Epithelial cell of prostate (primary cell): ENCODE data around the gene TNS3.
A peak's percentile ranks its signal among the peaks of the same experiment; 100 is the strongest.

Experiments
- DNase-seq: peaks from one replicate; pipeline ENCODE4 v3.0.0-alpha.2; 2011; ENCODE audit warnings: low read depth, low spot score
- H3K27ac ChIP-seq: fragments of 450-650 bp; 2 replicates; pipeline ENCODE4 v1.5.1; 2017; ENCODE audit warnings: mild to moderate bottlenecking

TNS3 gene

DNA sequence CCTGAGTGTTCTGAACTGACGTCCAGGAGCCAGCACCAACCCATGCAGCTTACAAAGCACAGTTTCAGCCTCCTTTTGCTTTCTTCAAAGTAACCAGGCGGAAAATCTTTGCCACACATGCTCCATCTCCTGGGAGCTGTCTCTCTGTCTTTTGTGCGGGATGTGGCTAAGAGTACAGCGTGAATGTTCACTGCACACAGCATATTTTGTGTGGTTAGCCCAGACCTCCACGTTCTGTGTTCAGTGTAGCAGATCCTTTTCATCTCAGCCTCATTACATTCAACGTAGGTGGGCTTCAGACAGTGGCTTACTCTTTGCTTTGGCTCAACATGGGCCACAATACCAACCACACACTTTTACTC, 200.8 kb downstream of the TNS3 start:
- H3K27ac ChIP-seq = no peak overlapping the region
- DNase-seq = no peak

DNA sequence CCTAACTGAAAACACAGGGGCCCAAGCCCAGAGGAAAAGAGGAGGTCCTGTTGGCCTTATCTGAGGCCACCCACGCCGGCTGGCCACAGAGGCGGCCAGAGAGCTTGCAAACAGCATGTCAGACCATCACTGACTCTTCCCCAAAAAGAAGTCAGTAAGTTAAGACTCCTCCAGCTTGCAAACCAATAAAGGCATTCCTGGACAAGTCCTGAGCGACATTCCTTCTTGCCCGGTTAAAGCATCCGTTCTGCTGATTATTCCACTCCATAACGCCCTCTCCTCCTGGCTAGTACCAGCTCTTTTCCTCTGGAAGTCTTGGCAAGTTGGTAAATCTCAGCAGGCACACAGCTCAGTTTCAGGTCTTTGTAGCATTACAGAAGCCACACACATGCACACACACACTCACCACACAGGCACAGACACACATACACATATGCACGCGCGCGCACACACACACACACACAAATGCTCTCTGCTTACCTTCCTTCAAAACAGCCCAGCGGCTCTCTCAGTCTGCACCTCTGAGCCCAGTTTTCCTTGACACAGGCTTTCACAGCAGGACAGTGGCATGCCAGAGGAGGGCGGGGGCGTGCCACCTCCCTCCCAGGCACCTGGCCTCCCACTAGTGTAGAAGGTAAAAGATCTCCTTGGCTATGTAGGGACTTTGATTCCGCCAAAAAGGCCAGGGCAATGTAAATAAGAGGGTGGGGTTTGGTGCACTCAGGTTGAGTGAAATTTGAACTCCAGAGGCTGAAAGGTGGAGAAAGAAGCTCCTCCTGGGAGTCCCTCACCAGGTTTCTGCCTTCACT, 201.4 kb downstream of the TNS3 start:
- peak overlapping the region; percentile 13 for H3K27ac ChIP-seq
- DNase-seq = no peak

DNA sequence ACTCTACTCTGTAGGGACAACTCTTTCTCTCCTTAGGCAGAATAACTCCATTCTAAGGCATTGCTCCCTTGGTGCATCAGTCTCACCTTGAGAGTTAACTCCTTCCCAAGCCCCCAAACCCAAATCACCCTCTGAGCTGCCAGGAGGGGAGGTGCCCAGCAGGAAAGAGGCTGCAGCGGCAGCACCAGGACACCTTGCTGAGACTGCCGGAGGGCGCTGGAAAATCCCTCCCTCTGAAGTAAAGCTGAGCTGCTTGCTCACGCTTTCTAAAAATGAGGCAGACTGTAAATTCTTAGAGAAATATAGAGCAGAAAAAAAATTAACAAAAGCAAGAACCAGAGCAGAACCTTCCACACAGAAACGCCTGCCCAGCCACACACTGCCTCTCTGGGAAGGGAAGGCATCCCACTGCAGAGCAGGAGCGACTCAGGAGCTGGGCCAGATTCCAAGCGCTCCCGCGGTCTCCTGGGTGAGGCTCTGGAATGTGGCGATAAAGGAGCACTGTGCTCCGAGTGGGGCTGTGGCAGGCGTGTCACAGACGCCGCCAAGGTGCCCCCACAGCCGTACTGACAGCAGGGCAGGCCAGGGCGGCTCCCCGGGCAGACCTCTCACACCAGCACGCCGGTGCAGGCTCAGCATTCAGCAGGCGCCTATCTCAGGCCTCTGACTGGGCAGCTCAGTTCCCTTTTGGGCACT, 202.1 kb downstream of the TNS3 start:
- H3K27ac ChIP-seq = peak overlapping the region; percentile 13
- DNase-seq = no peak

DNA sequence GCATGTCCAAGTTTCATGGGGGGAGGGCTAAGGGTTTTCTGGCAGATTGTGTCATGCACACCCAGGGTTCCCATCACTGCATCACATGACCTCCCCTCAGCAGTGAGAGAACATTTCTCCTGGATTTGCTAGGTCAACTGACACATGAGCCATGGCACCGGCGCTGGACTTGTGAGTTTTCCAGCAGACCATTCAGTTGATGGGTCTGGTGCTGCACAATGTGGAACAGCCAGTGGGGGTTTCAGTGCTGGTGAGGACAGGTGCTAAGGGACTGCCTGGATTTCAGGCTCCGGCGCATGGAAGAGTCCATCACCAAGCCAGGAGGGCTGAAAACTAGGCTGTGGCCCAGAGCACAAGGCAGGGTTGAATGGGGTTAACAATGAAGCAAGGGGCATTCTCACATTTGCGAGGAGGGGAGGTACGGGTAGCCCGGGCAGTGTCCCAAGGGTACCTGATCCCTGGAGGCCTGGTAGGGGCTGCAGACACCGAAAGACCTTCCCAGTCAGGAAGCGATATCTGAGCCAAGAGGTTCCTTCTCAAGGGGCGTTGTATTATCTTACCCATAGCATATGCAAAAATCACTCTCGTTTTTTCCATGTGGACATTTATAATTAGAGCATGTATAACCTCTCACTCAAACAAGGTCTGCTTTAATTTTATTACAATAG, 203.0 kb downstream of the TNS3 start:
- H3K27ac ChIP-seq = no peak overlapping the region
- no peak for DNase-seq

DNA sequence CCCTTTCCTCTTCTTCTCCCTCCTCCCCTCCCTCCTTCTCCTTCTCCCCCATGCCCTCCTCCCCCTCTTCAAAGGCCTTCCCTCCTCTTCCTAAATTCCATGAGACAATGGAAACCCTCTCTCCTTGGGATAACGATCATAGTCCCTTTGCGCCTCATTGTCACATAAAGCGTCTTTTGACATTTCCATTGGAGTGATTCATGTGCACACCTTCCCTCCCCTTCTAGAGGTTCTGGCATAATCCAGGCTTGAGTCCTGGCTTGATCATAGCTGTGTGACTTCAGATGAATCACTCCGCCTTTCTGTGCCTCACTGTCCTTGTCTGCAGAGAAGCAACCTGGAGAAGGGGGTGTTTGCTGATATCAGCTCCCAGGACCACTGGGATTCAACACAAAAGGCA, 204.2 kb downstream of the TNS3 start:
- H3K27ac ChIP-seq = no peak overlapping the region
- no peak for DNase-seq

DNA sequence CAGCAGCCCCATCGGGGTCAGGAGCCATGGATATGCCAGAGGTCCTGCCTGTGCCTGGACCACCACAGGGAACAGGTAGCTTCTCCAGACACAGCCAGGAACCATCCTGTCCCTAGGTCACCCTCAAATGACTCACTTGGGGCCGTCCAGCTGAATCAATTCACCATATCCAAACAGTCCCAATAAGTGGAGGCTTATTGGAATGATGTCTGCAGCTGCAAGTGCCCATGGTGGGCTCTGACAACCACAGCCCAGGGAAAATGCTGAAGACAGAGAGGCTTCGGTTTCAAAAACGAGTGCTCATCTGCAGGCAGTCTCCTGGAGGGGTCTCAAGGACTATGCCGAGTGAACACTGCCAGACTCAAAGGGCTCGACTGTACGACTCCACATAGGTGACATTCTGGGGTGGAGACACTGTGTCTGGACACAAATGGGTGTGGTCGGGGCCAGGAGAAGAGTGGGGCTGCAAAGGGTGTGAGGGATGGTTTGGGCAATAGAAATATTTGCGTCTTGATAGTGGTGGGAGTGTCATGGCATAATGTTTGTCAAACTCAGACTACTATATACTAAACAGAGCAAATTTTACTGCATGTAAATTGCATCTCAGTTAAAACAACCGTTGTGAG, 204.8 kb downstream of the TNS3 start:
- no peak overlapping the region for H3K27ac ChIP-seq
- DNase-seq = no peak

DNA sequence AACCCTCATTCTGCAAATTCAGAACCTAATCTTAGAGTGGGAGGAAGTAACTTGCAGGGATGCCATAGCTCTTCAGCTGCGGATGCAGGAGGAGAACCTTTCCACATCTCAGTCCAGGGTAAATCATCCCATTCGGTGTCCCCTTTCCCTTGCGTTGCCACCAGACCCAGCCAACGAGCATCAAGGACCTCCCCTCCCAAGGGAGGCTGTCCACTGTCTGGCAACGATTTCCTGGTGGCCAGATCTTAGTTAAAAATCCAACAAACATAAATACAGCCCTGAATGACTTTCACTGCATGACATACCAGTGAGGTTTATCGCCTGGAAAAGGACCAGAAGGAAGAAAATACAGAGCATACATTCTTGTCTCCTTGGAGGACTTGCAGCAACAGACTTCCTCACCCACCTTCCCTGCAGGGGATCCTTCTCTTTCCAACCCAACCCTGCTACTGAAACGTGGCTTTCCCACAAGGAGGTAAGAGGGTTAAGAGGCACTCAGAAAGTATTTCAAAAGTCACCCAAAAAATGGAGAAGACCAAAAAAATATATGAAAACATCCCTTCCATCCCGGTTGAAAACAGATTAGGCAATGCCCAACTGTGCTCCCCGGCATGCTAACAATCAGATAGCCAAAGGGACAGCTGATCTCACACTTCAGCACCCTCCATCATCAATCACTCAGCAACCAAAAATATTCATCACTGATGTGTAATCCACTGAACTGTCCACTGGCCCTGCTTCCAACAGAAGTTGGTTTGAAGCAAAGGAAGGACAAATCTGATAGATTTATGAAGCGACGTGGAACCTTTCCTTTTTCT, 206.6 kb downstream of the TNS3 start:
- H3K27ac ChIP-seq = no peak overlapping the region
- no peak for DNase-seq

DNA sequence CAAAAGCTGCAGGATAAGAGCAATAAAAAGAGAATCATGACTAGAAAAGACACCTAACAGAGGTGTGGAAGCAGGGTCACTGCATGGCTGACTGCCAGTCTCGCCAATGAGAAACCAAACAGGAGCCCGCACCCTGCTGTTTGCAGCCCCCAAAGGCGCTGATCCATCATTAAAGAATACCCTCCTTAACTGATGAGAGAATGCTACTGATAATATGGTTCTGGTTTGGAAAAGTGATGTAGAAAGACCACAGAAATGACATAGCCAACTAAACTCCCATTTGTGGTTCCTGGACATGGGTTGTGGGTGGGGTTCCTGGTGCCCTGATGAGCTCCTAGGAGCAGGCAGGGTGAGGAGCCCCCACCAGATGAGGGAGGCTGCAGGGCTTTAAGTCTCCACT, 207.4 kb downstream of the TNS3 start:
- DNase-seq = no peak
- H3K27ac ChIP-seq = no peak overlapping the region

DNA sequence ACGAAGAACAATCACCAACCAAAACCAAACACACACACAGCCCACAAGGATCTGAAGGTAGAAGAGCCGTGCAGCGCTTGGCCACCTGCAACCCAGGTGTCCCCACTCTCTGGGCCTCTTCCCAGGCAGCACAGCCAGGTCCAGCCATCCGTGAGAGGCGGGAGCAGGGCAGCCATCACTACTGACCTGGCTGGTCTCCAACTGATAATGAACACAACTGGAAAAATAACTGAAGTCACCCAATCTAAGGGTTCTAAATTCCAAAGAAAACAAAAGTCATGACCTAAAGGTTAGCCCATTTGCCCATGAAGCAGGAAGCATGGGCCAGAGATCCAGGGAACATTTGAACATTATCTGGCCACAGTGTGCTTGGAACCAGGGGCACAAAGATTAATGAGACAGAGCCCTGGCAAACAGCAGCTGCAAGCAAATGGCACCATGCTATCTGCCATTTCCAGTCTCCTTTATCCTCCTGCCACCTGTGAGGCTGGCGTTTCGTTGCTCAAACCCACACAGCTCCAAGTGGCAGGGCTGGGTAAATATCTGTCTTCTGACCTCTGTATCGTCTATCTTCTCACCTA, 207.9 kb downstream of the TNS3 start:
- H3K27ac ChIP-seq = no peak overlapping the region
- DNase-seq = no peak

DNA sequence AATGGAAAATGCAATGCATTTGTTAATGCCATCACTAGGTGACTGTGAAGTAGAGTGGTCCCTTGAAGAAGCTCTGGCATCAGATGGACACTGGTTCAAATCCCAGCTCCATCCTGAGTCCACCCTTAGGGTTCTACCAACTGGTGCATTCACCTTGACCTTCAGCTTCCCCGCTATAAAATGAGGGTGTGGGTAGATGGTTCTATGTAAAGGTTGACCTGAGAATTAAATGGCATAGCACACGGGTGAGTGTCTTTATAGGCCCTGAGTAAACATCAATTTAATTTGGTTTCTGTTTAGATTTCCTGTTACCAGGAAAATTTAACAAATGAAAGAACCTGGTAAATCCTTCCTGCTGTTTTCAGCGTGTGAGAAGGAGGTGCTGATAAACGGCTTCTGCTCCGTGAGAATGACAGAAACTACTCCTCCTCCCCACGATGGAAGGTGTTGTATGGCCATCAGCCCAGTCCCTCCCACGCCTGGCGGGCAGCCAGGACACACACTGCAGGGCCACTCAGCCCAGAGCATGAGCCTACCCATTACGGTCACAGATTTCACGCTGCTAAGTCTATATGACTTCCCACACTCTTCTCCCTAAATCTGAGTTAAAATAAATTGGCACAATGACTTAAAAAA, 210.1 kb downstream of the TNS3 start:
- H3K27ac ChIP-seq = no peak overlapping the region

DNA sequence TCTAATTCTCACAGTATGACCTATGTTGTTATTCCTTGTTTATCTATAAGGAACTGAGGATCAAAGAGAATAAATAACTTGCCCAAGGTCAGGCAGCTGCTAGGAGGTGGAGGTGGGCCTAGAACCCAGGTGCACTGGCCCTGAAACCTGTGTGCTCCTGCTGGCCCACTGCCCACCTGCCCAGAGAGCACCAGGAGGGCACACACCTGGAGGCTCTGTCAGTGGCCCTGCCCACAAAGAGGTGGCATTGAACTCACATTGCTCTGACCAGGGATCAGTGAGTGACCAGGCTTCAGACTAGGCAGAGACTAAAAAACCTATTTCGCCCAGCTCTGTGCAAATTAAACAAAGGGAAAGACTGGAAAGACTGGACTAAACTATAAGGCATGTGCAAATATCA, 210.6 kb downstream of the TNS3 start:
- DNase-seq = no peak

More for the DNA sequence above, 210.1 kb downstream of the TNS3 start:
- DNase-seq = peak; percentile 52

DNA sequence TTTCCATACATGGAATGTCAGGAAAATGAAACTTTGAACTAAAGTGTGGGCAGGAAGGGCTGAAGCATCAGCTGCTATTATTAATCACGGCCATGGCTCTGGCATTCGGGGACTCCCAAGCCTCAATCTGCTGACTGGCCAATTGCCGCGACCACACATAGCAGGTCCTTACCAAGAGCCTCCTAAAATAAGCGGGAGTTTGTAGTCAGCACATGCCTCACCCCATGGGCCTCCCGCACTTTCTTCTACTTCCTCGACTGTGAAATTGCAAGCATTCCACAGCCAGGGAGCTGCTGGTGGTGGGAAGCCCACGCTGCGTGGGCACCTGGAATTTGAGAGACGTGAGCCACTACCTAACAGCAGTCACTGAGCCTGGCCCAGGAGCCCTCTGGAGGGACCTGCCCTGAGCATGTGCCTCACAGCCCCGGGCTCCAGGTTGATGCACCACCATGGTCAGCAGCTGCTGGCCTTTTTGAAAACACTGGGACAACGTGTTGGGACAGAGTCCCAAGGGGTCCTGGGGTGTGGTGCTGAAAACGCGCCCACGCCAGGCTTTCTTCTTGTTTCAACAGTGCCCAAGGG, 211.4 kb downstream of the TNS3 start:
- no peak overlapping the region for H3K27ac ChIP-seq
- DNase-seq = no peak

More for the DNA sequence above, 210.6 kb downstream of the TNS3 start:
- H3K27ac ChIP-seq = no peak overlapping the region

DNA sequence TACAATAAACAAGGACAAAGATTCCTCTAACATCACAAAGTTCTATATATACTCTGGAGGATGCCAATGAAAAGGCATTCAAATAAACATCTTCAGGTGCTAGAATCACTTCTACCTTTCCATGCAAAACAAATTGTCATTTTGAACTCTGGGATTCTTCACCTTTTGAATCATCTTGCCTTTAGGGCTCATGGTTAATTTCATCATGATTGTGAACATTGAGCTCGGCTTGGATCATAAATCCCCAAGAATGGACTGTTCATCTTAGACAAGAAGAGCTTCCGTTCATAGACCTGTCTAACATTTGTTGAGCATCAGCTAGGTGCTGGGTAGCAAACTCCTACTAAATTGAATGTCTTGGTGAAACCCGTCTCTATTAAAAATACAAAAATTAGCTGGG, 212.2 kb downstream of the TNS3 start:
- no peak for DNase-seq
- H3K27ac ChIP-seq = no peak overlapping the region

DNA sequence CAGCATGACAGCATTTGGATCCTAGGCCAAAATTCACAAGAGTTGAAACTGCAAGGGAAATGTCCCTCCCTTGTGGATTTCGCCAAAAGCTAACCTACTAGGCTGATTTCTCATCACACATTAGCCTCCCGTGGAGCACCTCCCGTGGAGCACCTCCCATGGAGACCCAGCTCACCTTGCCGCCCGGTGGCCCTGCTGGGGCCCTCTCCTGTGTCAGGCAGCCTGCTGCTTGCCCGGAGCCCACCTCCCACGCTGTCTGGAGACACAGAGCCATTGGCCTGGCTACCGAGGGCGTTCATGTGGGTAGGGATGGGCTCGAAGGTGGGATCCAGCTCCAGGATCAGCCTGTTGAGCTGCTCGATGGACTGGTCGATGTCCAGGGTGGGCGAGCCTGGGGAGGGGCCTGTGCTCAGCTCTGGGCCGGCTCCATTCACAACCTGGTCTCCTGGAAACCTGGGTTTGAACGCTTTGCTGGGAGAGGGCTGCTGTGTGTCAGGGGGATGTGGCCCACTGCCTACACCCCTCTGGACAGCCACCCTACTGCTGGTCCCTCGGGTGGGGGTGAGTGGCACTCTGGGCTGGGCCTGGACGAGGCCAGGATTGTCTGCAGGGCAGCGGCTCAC, 213.6 kb downstream of the TNS3 start:
- no peak overlapping the region for H3K27ac ChIP-seq
- DNase-seq = no peak

DNA sequence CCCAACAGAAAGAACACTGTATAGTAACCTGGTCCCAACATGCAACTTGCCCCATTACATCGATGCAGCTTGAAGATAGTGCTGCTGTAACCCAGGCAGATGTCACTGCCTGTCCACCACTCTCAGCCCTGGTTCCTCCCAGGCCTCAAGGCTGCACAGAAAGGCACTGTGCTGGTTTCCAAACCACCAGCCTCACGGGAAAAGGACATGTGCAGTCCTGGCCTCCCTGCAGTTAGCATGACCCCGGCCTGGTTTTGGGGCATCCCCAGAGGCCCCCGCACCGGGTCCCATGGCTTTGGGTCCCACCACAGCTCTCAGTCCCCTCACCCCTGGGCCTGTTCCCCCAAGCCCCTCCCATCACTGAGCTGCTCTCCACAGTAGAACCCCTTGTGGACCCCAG, 214.5 kb downstream of the TNS3 start:
- no peak overlapping the region for H3K27ac ChIP-seq

DNA sequence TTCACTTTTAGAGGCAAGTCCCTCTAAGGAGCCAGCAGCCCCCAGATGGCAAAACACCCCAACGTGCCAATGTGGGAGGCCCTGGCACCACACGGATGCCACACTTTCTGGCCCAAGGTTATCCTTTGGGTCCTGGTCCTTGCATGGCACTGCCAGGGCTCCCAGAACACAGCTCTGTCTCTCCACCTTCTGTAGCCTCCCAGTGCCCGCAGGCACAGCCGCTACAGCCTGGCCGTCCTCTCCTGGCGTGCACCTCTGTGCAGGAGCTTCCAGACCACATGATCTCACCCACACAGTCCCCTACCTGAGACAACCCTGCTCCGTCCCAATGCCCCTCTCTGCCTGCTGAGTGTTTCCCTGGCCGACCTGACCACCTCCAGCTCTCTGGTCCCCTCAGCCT, 215.0 kb downstream of the TNS3 start:
- DNase-seq = no peak
- no peak overlapping the region for H3K27ac ChIP-seq

More for the DNA sequence above, 214.5 kb downstream of the TNS3 start:
- DNase-seq = no peak

DNA sequence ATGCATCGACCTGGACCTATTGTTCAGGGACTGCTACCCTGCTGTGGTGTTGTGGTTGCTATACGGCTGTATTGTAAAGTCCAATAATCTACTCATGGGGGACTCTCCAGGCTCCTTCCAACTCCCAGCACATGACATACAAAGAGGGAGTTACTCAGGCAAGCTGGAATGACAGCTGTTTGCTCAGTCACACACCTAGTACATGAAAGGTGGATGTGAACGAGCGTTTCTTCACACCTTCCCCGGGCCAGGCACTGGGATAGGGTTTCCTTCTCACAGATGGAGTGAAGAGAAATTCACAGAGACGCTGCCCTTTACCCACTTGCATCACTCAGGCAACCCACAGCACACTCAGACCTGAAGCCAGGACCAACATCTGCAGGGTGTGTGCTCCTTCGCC, 215.7 kb downstream of the TNS3 start:
- DNase-seq = no peak

DNA sequence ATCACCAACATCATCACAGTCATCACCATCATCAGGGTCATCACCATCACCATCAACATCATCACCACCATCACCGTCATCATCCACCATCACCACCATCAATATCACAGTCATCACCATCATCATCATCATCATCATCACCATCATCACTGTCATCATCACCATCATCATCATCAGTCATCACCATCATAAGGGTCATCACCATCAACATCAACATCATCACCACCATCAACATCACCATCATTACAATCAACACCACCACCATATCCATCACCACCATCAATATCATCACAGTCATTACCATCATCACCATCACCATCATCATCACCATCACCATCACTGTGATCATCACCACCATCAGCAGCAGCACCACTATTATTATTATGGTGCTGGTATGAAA, 218.9 kb downstream of the TNS3 start:
- DNase-seq = no peak
- no peak overlapping the region for H3K27ac ChIP-seq

More for the DNA sequence above, 215.7 kb downstream of the TNS3 start:
- no peak overlapping the region for H3K27ac ChIP-seq
